H1 (cell line): ENCODE results near the gene ANXA2. TPM values are rescaled to one million over a fixed set of nuclear protein-coding genes. Genes with fewer than 3 reads are reported as not detected.

ENCODE experiments used
- CTCF ChIA-PET: fragments of 300-600 bp; sonication (Branson Sonifier 250); formaldehyde crosslinking; loops from one replicate; lab custom pipeline; 2021; ENCODE audit not compliant: partially characterized antibody; lab: Charles Lee
- POLR2A ChIA-PET: fragments of 300-600 bp; sonication (Branson Sonifier 250); formaldehyde crosslinking; loops from one replicate; lab custom pipeline; 2021; ENCODE audit warnings: inconsistent platforms; ENCODE audit not compliant: partially characterized antibody; lab: Charles Lee
- DNase-seq, 2 experiments: peaks; one replicate each; pipeline versions ENCODE4 v3.0.0 to v3.0.0-alpha.2; 2010 to 2022; ENCODE audit warnings: low spot score in 2 of 2, low read depth in 1 of 2, mixed read lengths in 1 of 2
- FAIRE-seq: peaks from 2 replicates; lab custom pipeline; 2011; peaks lifted over from hg19 to GRCh38; lab: Jason Lieb, UNC
- H2AFZ ChIP-seq: 2 replicates; pipeline ENCODE4 v1.8.1; 2012; ENCODE audit warnings: low read length, inconsistent platforms
- H2AK5ac ChIP-seq: 2 replicates; pipeline ENCODE4 v1.6.1; 2013; ENCODE audit warnings: low read depth, low read length
- H2BK120ac ChIP-seq: replicated peaks from 2 replicates; pipeline ENCODE3; 2013; ENCODE audit warnings: low read depth, low read length, inconsistent platforms
- H2BK12ac ChIP-seq: 2 replicates; pipeline ENCODE4 v1.6.1; 2013; ENCODE audit warnings: low read depth, low read length
- H2BK15ac ChIP-seq: 2 replicates; pipeline ENCODE4 v1.6.1; 2013; ENCODE audit warnings: low read length
- H2BK20ac ChIP-seq: 2 replicates; pipeline ENCODE4 v1.6.1; 2013; ENCODE audit warnings: low read length
- H2BK5ac ChIP-seq: 2 replicates; pipeline ENCODE4 v1.6.1; 2013; ENCODE audit warnings: low read depth, low read length
- H3K14ac ChIP-seq: 2 replicates; pipeline ENCODE4 v1.6.1; 2013; ENCODE audit warnings: inconsistent platforms; ENCODE audit not compliant: insufficient read length
- H3K18ac ChIP-seq: 2 replicates; pipeline ENCODE4 v1.6.1; 2013; ENCODE audit warnings: low read length; ENCODE audit errors: extremely low read depth
- H3K23ac ChIP-seq: 2 replicates; pipeline ENCODE4 v1.6.1; 2013; ENCODE audit warnings: inconsistent platforms; ENCODE audit not compliant: insufficient read length
- H3K23me2 ChIP-seq: 2 replicates; pipeline ENCODE4 v1.6.1; 2013; ENCODE audit warnings: low read depth, low read length
- H3K27ac ChIP-seq: 2 replicates; pipeline ENCODE4 v1.6.1; 2011; ENCODE audit warnings: low read depth, low read length, inconsistent platforms
- H3K27me3 ChIP-seq, 4 experiments: replicated peaks in 1 of 4; 1 replicate in 1 of 4; 2 replicates in 3 of 4; pipeline versions ENCODE4 v1.6.1 to v1.8.1; 2011 to 2013; ENCODE audit warnings: low read length in 3 of 4, mild to moderate bottlenecking in 3 of 4, inconsistent platforms in 2 of 4, mixed read lengths in 2 of 4, moderate library complexity in 1 of 4; ENCODE audit not compliant: control insufficient read depth in 3 of 4, insufficient read depth in 3 of 4; ENCODE audit errors: extremely low read depth in 1 of 4
- H3K36me3 ChIP-seq, 4 experiments: 2 replicates each; pipeline versions ENCODE4 v1.6.1 to v1.8.1; 2011 to 2013; ENCODE audit warnings: mild to moderate bottlenecking in 4 of 4, low read length in 3 of 4, moderate library complexity in 2 of 4, control low read depth in 1 of 4, inconsistent platforms in 1 of 4; ENCODE audit not compliant: insufficient read depth in 4 of 4, control insufficient read depth in 2 of 4
- H3K4ac ChIP-seq: replicated peaks from 2 replicates; pipeline ENCODE3; 2013; ENCODE audit warnings: low read length, low read depth, mixed read lengths, inconsistent platforms; ENCODE audit not compliant: insufficient read length
- H3K4me1 ChIP-seq, 4 experiments: replicated peaks in 1 of 4; 1 replicate in 1 of 4; 2 replicates in 3 of 4; pipeline versions ENCODE4 v1.6.1 to v1.8.1; 2011 to 2013; ENCODE audit warnings: low read length in 3 of 4, inconsistent platforms in 2 of 4, mixed read lengths in 1 of 4; ENCODE audit not compliant: insufficient read depth in 4 of 4, control insufficient read depth in 3 of 4
- H3K4me2 ChIP-seq, 2 experiments: 2 replicates each; pipeline versions ENCODE4 v1.6.1 to v1.8.1; 2011 to 2013; ENCODE audit warnings: low read depth in 2 of 2, low read length in 2 of 2, control low read depth in 1 of 2, inconsistent platforms in 1 of 2, mild to moderate bottlenecking in 1 of 2; ENCODE audit not compliant: insufficient read depth in 1 of 2
- H3K4me3 ChIP-seq, 4 experiments: fragments of 200-600, 300-600 bp in 1 of 4; sonication (generic), shearing (Covaris generic), sonication (Bioruptor Twin) in 1 of 4; 2 replicates each; pipeline versions ENCODE4 v1.5.1 to v1.8.1; 2011 to 2016; ENCODE audit warnings: low read length in 4 of 4, low read depth in 3 of 4, control low read depth in 2 of 4, inconsistent platforms in 2 of 4, mild to moderate bottlenecking in 2 of 4, mixed read lengths in 1 of 4, moderate library complexity in 1 of 4; ENCODE audit not compliant: insufficient read depth in 2 of 4; ENCODE audit errors: extremely low read depth in 1 of 4
- H3K56ac ChIP-seq: replicated peaks from 2 replicates; pipeline ENCODE3; 2013; ENCODE audit warnings: low read depth, mild to moderate bottlenecking, mixed read lengths, low read length, inconsistent platforms; ENCODE audit not compliant: insufficient read length
- H3K79me1 ChIP-seq: 2 replicates; pipeline ENCODE4 v1.6.1; 2013; ENCODE audit warnings: low read depth, low read length, control low read depth
- H3K79me2 ChIP-seq, 2 experiments: 2 replicates each; pipeline versions ENCODE4 v1.6.1 to v1.8.1; 2012 to 2013; ENCODE audit warnings: low read length in 2 of 2, mild to moderate bottlenecking in 2 of 2, inconsistent platforms in 1 of 2; ENCODE audit not compliant: insufficient read depth in 2 of 2, control insufficient read depth in 1 of 2
- H3K9ac ChIP-seq, 4 experiments: replicated peaks in 1 of 4; 1 replicate in 1 of 4; 2 replicates in 3 of 4; pipeline versions ENCODE4 v1.6.1 to v1.8.1; 2011 to 2013; ENCODE audit warnings: low read depth in 3 of 4, low read length in 3 of 4, control low read depth in 2 of 4, mild to moderate bottlenecking in 2 of 4, moderate library complexity in 2 of 4, inconsistent platforms in 1 of 4; ENCODE audit errors: extremely low read depth in 1 of 4
- H3K9me3 ChIP-seq, 2 experiments: 2 replicates each; pipeline versions ENCODE4 v1.6.1 to v1.8.1; 2012 to 2013; ENCODE audit warnings: mild to moderate bottlenecking in 2 of 2, moderate library complexity in 2 of 2, control low read depth in 1 of 2, inconsistent platforms in 1 of 2, low read depth in 1 of 2, low read length in 1 of 2, mixed read lengths in 1 of 2; ENCODE audit not compliant: insufficient read depth in 2 of 2
- H4K20me1 ChIP-seq, 2 experiments: replicated peaks in 1 of 2; 2 replicates each; pipeline versions ENCODE3 to v1.8.1; 2011 to 2013; ENCODE audit warnings: inconsistent platforms in 2 of 2, low read length in 2 of 2, mild to moderate bottlenecking in 1 of 2; ENCODE audit not compliant: insufficient read depth in 2 of 2, control insufficient read depth in 1 of 2
- H4K5ac ChIP-seq: 2 replicates; pipeline ENCODE4 v1.6.1; 2013; ENCODE audit warnings: low read length, low read depth, mixed read lengths, inconsistent platforms; ENCODE audit not compliant: insufficient read length
- H4K8ac ChIP-seq: 2 replicates; pipeline ENCODE4 v1.8.0; 2013; ENCODE audit warnings: mild to moderate bottlenecking, moderate library complexity, low read length, inconsistent platforms; ENCODE audit not compliant: insufficient read depth; ENCODE audit errors: extremely low read depth
- H4K91ac ChIP-seq: replicated peaks from 2 replicates; pipeline ENCODE3; 2013; ENCODE audit warnings: low read length, mixed read lengths, inconsistent platforms; ENCODE audit not compliant: insufficient read length
- ATF2 ChIP-seq: IDR thresholded peaks from 2 replicates; pipeline ENCODE4 v1.6.1; 2012; ENCODE audit warnings: low read length, inconsistent platforms
- CREB1 ChIP-seq: IDR thresholded peaks from 2 replicates; pipeline ENCODE4 v1.6.1; 2012; ENCODE audit warnings: inconsistent platforms
- GABPA ChIP-seq: IDR thresholded peaks from 2 replicates; pipeline ENCODE4 v1.6.1; 2011; ENCODE audit warnings: mild to moderate bottlenecking, low read length, moderate library complexity, borderline replicate concordance; ENCODE audit not compliant: insufficient read depth
- GTF2F1 ChIP-seq: IDR thresholded peaks from 2 replicates; pipeline ENCODE4 v1.6.1; 2012; ENCODE audit warnings: low read depth, low read length, improper control_type of control experiment, borderline replicate concordance
- HDAC2 ChIP-seq, 2 experiments: fragments of 300-600 bp in 1 of 2; sonication (generic) in 1 of 2; IDR thresholded peaks; 2 replicates each; pipeline ENCODE4 v1.6.1; 2011 to 2012; ENCODE audit warnings: low read depth in 2 of 2, low read length in 2 of 2, mild to moderate bottlenecking in 2 of 2, moderate library complexity in 2 of 2, borderline replicate concordance in 1 of 2, inconsistent platforms in 1 of 2
- KDM4A ChIP-seq: IDR thresholded peaks from one replicate; pipeline ENCODE4 v1.7.1; 2012; ENCODE audit warnings: low read depth, mild to moderate bottlenecking, moderate library complexity, low read length, inconsistent platforms; ENCODE audit not compliant: severe bottlenecking
- KDM5A ChIP-seq: fragments of 200-600 bp; IDR thresholded peaks from 2 replicates; pipeline ENCODE4 v1.7.1; 2012; ENCODE audit warnings: mild to moderate bottlenecking, low read length, inconsistent platforms, mixed read lengths
- RXRA ChIP-seq: IDR thresholded peaks from 2 replicates; pipeline ENCODE4 v1.6.1; 2011; ENCODE audit warnings: low read depth, mild to moderate bottlenecking, low read length, moderate library complexity; ENCODE audit not compliant: insufficient read depth
- SAP30 ChIP-seq: fragments of 300-600 bp; sonication (generic); IDR thresholded peaks from 2 replicates; pipeline ENCODE4 v1.7.1; 2012; ENCODE audit warnings: low read length, moderate library complexity, mild to moderate bottlenecking, inconsistent platforms; ENCODE audit not compliant: insufficient read depth, insufficient replicate concordance
- WGBS, 2 experiments: shearing (Covaris generic) in 1 of 2; methylation state at CpG; one replicate each; pipeline versions ENCODE4 v1.1.6 to v1.1.7; 2013 to 2015; ENCODE audit warnings: low lambda C conversion rate in 2 of 2, mixed read lengths in 2 of 2, inconsistent platforms in 1 of 2, low coverage in 1 of 2, missing lambda C conversion rate in 1 of 2; ENCODE audit not compliant: insufficient replicate concordance in 2 of 2, insufficient coverage in 1 of 2, insufficient read length in 1 of 2; ENCODE audit errors: extremely low coverage in 1 of 2, missing lambda C conversion rate in 1 of 2; 5-methylcytosine and 5-hydroxymethylcytosine counted together
- polyA plus RNA-seq, 7 experiments: library from polyadenylated mRNA; depleted of rRNA in 3 of 7; stranded (reverse) in 5 of 7; unstranded in 2 of 7; fragments of >200 nt in 5 of 7; fragments of 200-250 nt in 2 of 7; gene quantifications; 1 replicate in 5 of 7; 2 replicates in 1 of 7; 4 replicates in 1 of 7; pipeline versions ENCODE4 v1.2.1 to v1.2.3, GENCODE V29; 2011 to 2013; ENCODE audit warnings: missing spikeins in 2 of 7, mixed read lengths in 2 of 7
- total RNA-seq: library from RNA; stranded (reverse); fragmentation: NEBNext Ultra II Directional; extraction: Animal tissue kit (Norgen Biotek cat#: 25700); gene quantifications from 2 replicates; pipeline ENCODE4 v1.2.1, GENCODE V29; 2021

The ANXA2 gene
- total and polyA plus RNA-seq, 2 of the 8 experiments (the other 6 are each of a cell fraction or from before 2014, with no cell fraction given): 178 to 217 TPM

- POLR2A ChIA-PET: no interaction called here
- no peak overlapping the region for H3K4me2 ChIP-seq
- CTCF ChIA-PET: interaction anchor here (0.9 to 2.2 kb wide), 5 partner anchors 12 to 168 kb away, joined by 3 to 8 read pairs (median 4); no protein-coding TSS in a partner anchor
These were observed 45.3 kb downstream of the ANXA2 start for GRCh38 chr15:60352525-60352924.

More at GRCh38 chr15:60352525-60352924, 45.3 kb downstream of the ANXA2 start:
- H3K79me2 ChIP-seq: no peaks in the 10 kb centered on the region
- no peak for DNase-seq
- peaks cover 4 to 61% (median 24%) of the 10 kb centered on the region in 4 experiments; a peak in 7 of 8 replicates for H3K36me3 ChIP-seq
- peaks cover 0 to 1% of the 10 kb centered on the region in 2 experiments for H4K20me1 ChIP-seq
- peaks cover 0 to 3% (median 0%) of the 10 kb centered on the region in 4 experiments; a peak in 2 of 7 replicates for H3K4me1 ChIP-seq
- no peak overlapping the region for H2AK5ac ChIP-seq
- H3K23ac ChIP-seq: no peak overlapping the region
- no peak overlapping the region for H2AFZ ChIP-seq
- no peaks in the 10 kb centered on the region for H3K27me3 ChIP-seq
- H2BK120ac ChIP-seq: no peak overlapping the region
- no peak overlapping the region for H3K56ac ChIP-seq
- H4K91ac ChIP-seq: no peak overlapping the region
- no peak overlapping the region for H3K18ac ChIP-seq
- no peak for FAIRE-seq
- H3K4ac ChIP-seq: no peak overlapping the region
- H2BK12ac ChIP-seq: no peak overlapping the region
- no peak overlapping the region for H3K9ac ChIP-seq
- no peak overlapping the region for H4K5ac ChIP-seq
- H3K9me3 ChIP-seq: no peaks in the 10 kb centered on the region
- H3K14ac ChIP-seq: no peak overlapping the region
- H2BK20ac ChIP-seq: no peak overlapping the region
- H3K23me2 ChIP-seq: no peaks in the 10 kb centered on the region
- H4K8ac ChIP-seq: no peak overlapping the region
- H3K79me1 ChIP-seq: no peaks in the 10 kb centered on the region
- TF ChIP-seq HDAC2 (IDR thresholded peaks at IDR 0.05; ENCODE audit: borderline replicate concordance in 1 of 2, low read depth in 2 of 2, low read length in 2 of 2) (no peak), CREB1 (no peak), GABPA (no peak), RXRA (no peak), ATF2 (no peak), KDM4A (no peak), GTF2F1 (no peak), KDM5A (no peak), SAP30 (no peak)
- WGBS, 2 experiments: 89% methylated on average over 2 of the region's 2 CpGs; no CpG with 5 or more reads in 1 of the 2 experiments
- H3K27ac ChIP-seq: no peak overlapping the region
- no peak overlapping the region for H2BK15ac ChIP-seq
- no peak overlapping the region for H2BK5ac ChIP-seq
- no peak overlapping the region for H3K4me3 ChIP-seq
